ENCODE results near the gene CDK5RAP2. TPM values are rescaled to one million over a fixed set of nuclear protein-coding genes. Genes with fewer than 3 reads are reported as not detected.

The CDK5RAP2 gene
- total and polyA plus RNA-seq, 9 of the 15 experiments (the other 6 are each of a cell fraction or from before 2014, with no cell fraction given): 19.9 to 68.8 (median 42.2) TPM

DNA sequence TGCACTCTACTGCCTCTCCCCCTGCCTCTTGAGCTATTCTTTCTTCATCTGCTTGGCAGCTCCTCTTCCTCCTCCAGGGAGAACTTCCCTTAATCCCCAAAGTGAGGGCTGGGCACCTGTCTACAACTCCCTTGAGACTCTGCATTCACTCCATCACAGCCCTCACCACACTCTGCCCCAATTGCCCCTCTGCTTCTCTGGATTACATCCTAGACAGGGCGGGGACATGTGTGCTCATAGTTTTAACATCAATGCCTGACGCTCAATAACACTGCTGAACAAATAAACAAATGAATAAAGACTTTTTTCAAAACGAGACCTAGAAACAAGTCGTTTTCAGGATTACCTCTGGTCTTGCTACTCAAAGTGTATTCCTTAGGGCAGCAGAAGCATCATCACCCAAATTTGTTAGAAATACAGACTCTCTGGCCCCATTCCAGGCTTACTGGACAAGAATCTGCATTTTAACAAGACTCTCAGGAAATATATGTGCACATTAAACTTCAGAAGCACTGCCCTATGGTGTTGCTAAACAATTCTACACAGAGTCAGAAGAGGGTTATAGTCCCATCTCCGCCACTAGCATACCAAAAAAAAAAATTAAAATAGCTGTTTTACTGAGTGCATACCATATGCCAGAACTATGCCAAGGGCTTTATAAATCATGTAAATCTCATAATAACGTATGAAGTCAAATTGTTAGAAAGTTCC is 115.6 kb downstream of the CDK5RAP2 start:
- intact Hi-C loops (cut with micrococcal nuclease) (no loop called here), in situ Hi-C loops (cut with MboI) (loop anchor here (25.0 kb wide), 1 partner anchor 902 kb away; no protein-coding TSS in a partner anchor)
- H3K79me2 ChIP-seq (ENCODE audit: control insufficient read depth, insufficient read depth, low read length): no peaks in the 10 kb centered on the region
- 80% methylated on average over 6 of the region's 6 CpGs for WGBS (ENCODE audit: insufficient coverage, low coverage, missing lambda C conversion rate)
- H4K20me1 ChIP-seq (replicated peaks; ENCODE audit: control insufficient read depth, insufficient read depth, low read length): no peaks in the 10 kb centered on the region; the same call in 1 of the 2 replicates
- DNase-seq (ENCODE audit: extremely low read depth in 1 of 4, low spot score in 3 of 4) (no peak), FAIRE-seq (no peak), ATAC-seq (no peak; the same call in 2 of the 3 replicates)
- H2AFZ ChIP-seq (ENCODE audit: low read depth, low read length): no peak overlapping the region
- TF ChIP-seq, protein P1, sequence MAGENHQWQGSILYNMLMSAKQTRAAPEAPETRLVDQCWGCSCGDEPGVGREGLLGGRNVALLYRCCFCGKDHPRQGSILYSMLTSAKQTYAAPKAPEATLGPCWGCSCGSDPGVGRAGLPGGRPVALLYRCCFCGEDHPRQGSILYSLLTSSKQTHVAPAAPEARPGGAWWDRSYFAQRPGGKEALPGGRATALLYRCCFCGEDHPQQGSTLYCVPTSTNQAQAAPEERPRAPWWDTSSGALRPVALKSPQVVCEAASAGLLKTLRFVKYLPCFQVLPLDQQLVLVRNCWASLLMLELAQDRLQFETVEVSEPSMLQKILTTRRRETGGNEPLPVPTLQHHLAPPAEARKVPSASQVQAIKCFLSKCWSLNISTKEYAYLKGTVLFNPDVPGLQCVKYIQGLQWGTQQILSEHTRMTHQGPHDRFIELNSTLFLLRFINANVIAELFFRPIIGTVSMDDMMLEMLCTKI (IDR thresholded peaks at IDR 0.05; ENCODE audit: partially characterized antibody): no peak
- no peak for TF ChIP-seq TCF3 (CRISPR knock-in tag; IDR thresholded peaks at IDR 0.05)
- TF ChIP-seq, protein P2, sequence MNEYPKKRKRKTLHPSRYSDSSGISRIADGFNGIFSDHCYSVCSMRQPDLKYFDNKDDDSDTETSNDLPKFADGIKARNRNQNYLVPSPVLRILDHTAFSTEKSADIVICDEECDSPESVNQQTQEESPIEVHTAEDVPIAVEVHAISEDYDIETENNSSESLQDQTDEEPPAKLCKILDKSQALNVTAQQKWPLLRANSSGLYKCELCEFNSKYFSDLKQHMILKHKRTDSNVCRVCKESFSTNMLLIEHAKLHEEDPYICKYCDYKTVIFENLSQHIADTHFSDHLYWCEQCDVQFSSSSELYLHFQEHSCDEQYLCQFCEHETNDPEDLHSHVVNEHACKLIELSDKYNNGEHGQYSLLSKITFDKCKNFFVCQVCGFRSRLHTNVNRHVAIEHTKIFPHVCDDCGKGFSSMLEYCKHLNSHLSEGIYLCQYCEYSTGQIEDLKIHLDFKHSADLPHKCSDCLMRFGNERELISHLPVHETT (CRISPR knock-in tag; conservative IDR thresholded peaks at IDR 0.05 in 1 of 2, IDR thresholded peaks at IDR 0.05 in 1 of 2): no peak
- no peak for TF ChIP-seq RNF2 (IDR thresholded peaks at IDR 0.05)
- no peak for TF ChIP-seq CTCF (IDR thresholded peaks at IDR 0.05 in 2 of 3, conservative IDR thresholded peaks at IDR 0.05 in 1 of 3; ENCODE audit: insufficient read depth in 2 of 3, low read depth in 1 of 3, low read length in 3 of 3)
- TF ChIP-seq HOXB6 (CRISPR knock-in tag; IDR thresholded peaks at IDR 0.05; ENCODE audit: borderline replicate concordance): no peak
- ChIA-PET CTCF (ENCODE audit: low intra/inter-chr PET ratio) (no interaction called here), POLR2A (interaction anchor here (0.6 to 0.8 kb wide), 3 partner anchors 95 to 242 kb away, joined by 3 read pairs; no protein-coding TSS in a partner anchor)
- H3K9me3 ChIP-seq (replicated peaks; ENCODE audit: control insufficient read depth, insufficient read depth, low read depth, low read length): no peaks in the 10 kb centered on the region
- no peak overlapping the region for H3K4me2 ChIP-seq (ENCODE audit: insufficient read depth, low read length)
- no peak overlapping the region for H3K4me3 ChIP-seq
- no peak overlapping the region for H3K9ac ChIP-seq (ENCODE audit: insufficient read depth in 1 of 2, low read depth in 2 of 2, low read length in 2 of 2)
- H3K36me3 ChIP-seq (ENCODE audit: control insufficient read depth, insufficient read depth, low read length): peaks cover 55% of the 10 kb centered on the region; the same call in 2 of the 3 replicates
- H3K27me3 ChIP-seq (ENCODE audit: control insufficient read depth in 2 of 2, insufficient read depth in 2 of 2, low read length in 2 of 2): no peaks in the 10 kb centered on the region
- H3K27ac ChIP-seq (ENCODE audit: extremely low read depth, low read depth, low read length): no peak overlapping the region
- no TSS peak for BruUV-seq (replicated peaks)
- no peaks in the 10 kb centered on the region for H3K9me1 ChIP-seq (ENCODE audit: control insufficient read depth, insufficient read depth, low read length)
- H3K4me1 ChIP-seq (replicated peaks in 1 of 2; ENCODE audit: control insufficient read depth in 2 of 2, insufficient read depth in 2 of 2, low read length in 2 of 2): no peaks in the 10 kb centered on the region

Measured in K562 (cell line).